ENCODE measurements around the gene BMP2K.

Gene BMP2K

DNA sequence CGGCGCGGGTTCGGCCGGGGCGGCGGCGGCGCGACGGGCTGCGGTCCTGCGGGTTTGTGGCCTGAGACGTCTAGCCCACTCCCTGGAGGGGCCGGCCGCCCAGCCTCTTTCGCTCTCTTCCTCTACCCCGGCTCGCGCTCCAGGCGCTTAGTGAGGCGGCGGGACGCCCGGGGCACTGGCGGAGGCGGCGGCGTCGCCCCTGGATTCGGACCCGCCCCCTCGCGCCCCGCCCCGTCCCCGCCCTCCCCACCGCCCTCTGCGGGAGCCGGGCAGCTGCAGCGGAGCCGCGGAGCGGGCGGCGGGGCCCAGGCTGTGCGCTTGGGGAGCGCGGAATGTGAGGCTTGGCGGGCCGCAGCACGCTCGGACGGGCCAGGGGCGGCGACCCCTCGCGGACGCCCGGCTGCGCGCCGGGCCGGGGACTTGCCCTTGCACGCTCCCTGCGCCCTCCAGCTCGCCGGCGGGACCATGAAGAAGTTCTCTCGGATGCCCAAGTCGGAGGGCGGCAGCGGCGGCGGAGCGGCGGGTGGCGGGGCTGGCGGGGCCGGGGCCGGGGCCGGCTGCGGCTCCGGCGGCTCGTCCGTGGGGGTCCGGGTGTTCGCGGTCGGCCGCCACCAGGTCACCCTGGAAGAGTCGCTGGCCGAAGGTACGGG lies at the start of gene BMP2K:
TSS of gene BMP2K (plus strand) at position 272 of the 650 bp plus-strand sequence. CDS start at position 466, 194 bp downstream.
- DNase-seq (ENCODE audit: low spot score): peak; percentile 60

DNA sequence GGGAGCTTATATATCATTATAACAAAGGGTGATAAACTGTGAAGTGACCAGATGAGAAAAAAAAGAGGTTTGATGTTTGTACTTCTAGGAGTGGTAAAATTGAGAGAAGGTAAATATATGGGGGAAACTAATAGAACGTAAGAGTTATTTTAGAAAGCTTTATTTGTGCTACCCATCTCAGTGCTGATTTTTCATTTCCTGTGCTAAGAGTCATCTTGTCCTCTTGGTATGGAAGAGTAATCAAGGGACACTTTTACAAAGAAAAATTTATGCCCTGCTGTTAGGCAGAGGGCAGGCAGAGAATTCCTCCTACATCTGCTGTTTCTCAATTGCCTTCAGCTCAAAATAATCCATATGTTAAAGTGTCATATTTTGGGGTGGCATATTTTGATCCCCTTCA lies 49.6 kb upstream of the BMP2K start:
- DNase-seq (ENCODE audit: low spot score): no peak

DNA sequence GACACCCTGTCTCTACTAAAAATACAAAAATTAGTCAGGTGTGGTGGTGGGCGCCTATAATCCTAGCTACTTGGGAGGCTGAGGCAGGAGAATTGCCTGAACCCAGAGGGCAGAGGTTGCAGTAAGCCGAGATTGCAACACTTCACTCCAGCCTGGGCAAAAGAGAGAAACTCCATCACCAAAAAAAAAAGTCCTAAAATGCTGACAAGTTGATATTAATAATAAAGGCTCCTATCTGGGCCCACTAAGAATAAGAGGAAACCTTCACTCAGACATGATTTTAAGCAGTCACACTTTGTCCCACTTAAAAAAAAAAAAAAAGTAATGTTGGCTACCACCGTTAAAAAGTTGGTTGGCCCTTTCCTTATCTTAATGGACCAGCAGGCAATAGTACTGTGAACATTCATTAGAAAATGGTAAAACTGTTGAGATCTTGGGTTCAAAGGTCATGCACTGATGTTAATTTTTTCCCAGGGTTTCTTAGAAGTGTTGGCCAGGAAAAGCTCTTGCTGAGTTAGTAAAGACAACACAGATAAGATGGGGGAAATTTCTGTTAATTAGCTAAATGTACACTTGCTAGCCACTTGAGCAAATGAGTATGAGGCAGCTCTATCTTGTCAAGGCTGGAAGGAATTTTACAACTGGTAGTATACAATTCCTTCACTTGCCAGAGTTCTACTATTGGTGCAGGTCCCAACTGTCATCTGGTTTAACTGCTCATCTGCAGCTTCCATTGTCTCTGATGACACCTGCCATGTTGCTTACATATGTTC lies 43.6 kb upstream of the BMP2K start:
- no peak for DNase-seq (ENCODE audit: low spot score)

DNA sequence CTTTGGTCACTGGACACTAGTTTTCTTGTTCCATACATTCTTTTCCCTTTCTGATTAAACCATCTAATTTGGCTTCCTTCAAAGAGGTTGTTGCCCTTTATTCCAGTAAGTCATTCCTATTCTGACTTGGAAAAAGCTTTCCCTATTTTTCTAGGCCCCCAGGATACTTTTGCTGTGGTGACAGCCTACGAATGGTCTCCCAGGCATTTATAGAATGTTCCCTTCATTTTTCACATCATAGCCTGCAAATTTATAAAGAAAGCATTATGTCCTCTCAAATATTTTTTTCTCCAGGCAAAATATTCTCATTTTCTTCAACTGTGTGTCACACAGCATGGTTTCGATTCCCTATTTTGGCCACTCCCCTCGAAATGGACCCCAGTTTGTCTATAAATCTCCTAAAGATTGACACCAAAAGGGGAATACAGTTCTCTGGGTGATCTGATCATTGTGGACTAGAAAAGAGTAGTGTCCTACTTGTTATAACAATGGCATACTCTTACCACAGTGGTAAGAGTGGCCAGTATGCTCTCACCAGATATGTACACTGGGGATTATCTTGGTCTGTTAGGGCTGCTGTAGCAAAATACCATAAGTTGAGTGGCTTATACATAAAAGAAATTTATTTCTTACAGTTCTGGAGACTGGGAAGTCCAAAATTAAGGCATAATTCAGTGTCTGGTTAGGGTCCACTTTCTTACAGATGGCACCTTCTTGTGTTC lies 41.5 kb upstream of the BMP2K start:
- DNase-seq (ENCODE audit: low spot score): no peak

DNA sequence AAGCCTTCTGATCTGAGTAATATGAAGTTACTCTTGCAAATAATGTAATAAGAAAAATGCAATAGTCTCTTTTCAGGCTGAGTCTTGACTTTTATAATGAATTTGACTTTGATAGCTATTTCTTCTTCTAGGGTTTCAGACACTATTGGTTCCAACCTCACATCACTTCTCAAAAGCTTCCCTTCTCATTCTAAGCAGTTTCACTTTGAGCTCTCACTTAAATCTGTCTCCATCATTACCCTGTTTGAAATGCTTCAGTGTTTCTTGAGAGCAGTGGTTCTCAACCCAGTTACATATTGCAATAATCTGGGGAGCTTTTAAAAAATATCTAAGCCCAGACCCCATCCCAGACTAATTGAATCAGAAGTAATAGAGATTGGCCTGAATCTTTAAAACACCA lies 40.5 kb upstream of the BMP2K start:
- no peak for DNase-seq (ENCODE audit: low spot score)

DNA sequence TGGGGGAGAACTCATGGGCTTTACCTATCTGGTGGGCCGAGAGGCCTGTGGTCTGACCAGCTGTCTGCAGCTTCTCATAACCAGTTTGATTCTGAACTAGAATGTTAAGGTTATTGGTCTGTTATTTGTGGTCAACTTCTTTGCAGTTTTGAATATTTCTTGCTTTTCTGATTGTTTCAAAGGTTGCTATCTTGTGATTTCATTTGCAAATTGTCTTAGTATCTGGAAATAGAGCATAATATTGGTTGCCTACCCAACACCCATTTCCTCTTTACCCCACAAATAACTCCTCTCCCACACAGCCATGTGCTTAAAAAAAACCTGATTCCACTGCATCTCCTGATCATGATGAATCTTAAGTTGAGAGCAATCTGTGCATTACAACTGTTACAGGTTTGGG lies 39.1 kb upstream of the BMP2K start:
- no peak for DNase-seq (ENCODE audit: low spot score)

DNA sequence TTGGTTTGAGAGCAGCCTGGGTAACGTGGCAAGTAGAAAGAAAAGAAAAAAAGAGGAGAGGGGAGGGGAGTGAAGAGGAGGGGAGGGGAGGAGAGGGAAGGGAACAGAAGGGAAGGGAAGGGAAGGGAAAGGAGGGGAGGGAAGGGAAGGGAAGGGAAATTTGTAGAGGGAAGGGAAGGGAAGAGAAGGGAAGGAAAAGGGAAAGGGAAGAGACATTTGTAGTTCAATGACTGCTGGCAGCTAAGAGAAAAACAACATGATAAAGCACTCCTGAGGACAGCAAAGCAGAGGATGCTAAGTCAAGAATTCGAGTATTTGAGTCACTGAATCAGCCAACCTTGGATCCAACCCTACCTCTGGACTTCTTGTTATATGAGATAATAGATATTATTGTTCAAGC lies 38.2 kb upstream of the BMP2K start:
- DNase-seq (ENCODE audit: low spot score): no peak

DNA sequence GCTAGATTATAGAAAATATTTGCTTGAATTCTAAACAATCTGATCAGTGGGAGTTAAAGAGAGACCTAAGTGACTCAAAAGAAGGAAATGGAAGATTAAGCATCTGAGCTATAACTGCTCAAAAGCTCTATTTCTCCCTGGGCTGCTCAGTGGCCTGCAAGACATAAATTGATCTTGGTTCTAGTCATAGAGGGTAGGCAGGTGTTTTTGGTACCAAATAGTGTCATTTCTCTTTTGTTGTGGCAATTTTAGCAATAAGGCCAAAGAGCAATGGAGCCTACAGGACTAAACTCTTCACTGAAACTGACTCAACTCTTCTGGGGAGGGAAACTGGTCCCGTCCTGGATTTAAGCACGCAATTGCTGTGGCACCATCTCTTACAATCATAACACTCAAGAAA lies 33.9 kb upstream of the BMP2K start:
- no peak for DNase-seq (ENCODE audit: low spot score)

DNA sequence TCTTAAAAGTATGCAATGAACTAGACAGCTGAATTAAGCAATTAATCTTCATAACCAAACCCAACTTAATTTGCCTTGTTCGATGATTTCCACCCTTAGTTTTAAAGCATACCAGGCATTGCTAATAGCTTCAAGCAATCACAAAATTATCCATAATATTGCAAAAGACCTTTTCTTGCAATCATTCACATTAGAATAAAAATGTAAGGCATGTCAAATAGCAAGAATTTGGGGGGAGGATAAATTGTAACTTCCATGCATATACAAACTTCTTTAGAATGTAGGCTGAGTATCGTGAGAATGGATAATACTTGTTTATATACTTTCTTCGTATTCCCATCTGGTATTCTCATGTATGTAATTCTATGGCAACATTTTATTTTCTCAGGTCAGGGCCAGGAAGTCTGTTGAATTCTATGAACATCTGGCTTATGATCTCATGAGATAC lies 28.7 kb upstream of the BMP2K start:
- no peak for DNase-seq (ENCODE audit: low spot score)

DNA sequence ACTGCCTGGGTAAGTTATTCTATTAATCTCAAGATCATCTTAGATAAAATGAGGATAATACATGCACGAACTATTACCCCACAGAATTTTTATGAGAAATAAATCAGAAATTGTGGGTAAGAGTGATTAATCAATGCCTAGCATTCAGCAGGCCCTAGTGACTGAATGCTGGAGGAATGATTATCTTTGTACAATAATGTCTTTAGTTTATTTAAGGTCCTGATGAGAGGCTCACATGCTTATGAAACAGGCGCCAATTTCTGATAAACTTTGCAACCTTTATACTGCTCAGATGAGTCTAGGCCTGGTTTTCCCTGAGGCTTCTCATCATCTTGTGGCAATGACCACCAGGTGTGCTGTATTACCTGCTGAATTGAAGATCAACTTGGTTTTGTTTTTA lies 27.8 kb upstream of the BMP2K start:
- no peak for DNase-seq (ENCODE audit: low spot score)

DNA sequence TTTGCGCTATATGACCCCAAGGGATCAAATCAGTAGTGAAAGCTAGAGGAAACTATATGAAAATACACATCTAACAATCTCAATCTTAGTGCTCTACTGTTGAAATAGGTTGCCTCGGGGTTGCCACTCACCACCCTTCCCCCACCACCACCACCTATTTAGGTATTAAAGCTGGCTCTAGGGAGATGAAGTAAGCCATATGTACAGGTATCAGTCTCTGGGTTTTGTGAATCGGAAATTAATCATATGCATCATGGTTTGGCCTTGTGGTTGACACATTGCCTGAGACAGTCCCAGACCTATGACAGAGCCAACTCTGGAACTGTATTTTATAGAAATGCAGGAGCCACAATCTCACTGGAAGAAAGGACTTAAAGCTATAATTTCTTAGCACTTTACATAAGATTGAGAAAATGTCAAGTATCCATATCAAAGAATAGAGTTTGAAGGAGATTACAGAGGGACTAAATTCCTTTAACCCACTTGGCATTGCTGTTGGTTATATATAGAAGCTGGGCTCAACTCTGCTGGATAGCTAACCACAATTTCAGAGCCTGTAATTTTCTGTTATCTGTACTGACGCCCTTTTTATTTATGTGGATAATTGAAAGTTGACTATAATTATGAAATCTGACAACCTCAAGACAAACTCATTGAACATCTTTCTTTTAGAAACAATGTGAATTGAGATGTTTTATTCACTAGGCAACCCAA lies 26.7 kb upstream of the BMP2K start:
- no peak for DNase-seq (ENCODE audit: low spot score)

DNA sequence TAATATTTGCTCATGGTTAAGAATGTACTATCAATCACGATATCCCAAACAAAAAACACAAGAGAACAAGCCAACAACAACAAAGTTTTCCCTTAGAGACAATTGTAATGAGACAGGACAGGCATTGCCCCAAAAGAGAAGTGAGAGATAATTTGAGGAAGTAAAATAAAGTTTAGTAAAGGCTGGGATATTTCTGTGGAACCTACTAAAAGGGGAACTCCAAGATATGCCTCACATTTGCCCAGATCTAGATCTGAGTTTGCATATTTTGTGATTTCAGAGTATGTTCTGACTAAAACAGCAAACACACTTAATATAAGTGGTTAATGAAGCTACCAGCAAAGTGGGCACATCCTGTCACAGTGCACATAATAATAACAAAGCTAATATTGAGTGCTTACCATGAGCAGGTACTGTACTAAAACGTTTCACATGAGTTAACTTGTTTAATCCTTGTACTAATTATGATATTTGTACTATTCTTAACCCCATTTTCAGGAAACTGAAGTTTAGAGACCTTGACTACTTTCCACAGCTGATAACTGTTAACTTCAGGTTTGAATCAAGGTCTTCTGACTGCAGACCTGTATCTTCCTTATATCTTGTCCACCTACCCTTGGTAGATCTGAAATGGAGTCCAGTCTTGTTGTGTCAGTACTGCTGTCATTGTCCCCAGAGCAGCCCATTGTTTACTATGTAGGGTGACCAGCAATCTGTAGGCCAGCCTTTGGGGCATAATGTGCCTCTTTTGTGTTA lies 26.0 kb upstream of the BMP2K start:
- no peak for DNase-seq (ENCODE audit: low spot score)

DNA sequence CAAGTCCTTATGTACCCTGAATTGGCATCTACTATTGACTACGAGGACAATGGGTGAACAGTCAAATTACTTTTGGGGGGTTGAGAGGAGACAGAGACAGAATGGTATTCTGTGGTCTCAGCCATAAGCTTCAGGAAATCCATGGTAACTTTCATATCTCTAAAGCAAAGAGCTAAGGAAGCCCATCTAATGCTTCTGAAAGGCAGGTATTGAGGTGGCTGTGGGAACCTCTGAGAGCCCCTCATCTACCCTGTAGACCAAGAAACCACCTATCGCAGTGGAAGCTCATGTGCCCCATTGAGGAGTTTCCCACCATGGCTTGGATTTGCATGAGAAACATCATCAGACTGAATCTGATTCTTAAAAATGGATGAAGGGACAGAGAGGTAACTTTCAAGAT lies 23.1 kb upstream of the BMP2K start:
- DNase-seq (ENCODE audit: low spot score): no peak

DNA sequence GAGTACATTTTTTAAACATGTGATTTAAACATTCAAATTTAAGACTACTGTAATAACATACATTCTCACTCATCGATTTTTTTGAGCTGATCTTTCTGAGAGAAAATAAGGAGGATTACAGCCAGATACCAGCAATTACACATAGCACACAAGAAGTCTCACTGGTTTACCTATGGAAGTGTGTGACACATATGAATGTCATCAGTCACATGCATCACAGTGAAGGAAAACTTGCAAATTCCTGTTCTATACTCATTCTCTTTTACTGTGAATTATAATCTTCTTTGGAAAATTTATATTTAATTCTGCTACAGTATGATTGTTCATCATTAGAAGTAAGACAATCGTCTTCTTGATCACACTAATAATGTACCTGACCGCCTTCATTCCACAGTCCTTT lies 21.3 kb upstream of the BMP2K start:
- DNase-seq (ENCODE audit: low spot score): no peak

DNA sequence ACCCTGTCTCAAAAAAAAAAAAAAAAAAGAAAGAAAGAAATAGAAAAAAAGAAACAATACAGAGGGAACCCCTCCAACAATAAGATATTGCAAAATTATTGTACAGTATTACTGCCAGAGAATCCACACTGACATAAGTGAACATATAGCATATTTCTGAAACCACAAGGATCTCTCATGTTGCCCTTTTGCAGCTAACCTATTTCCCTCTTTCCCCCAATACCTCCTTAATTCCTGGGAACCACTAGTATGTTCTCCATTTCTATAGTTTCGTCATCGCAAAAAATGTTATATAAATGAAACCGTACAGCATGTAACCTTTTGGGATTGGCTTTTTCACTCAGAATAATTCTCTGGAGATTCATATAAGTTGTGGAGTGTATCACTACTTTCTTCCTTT lies 20.0 kb upstream of the BMP2K start:
- no peak for DNase-seq (ENCODE audit: low spot score)

DNA sequence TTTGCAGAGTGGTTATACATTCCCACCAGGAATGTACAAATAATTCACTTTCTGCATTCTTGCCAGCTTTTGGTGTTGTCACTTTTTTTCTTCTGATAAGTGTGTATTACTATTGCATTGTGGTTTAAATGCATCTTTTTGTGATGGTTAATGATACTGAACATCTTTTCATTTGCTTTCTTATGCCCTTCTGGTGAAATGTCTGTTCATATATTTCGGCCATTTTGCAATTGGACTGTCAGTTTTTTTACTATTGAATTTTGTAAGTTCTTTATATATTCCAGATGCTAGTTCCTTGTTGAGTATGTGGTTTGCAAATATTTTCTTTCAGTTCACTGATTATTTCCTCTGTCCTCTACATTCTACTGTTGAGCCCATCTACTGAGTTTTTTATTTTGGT lies 19.4 kb upstream of the BMP2K start:
- no peak for DNase-seq (ENCODE audit: low spot score)

DNA sequence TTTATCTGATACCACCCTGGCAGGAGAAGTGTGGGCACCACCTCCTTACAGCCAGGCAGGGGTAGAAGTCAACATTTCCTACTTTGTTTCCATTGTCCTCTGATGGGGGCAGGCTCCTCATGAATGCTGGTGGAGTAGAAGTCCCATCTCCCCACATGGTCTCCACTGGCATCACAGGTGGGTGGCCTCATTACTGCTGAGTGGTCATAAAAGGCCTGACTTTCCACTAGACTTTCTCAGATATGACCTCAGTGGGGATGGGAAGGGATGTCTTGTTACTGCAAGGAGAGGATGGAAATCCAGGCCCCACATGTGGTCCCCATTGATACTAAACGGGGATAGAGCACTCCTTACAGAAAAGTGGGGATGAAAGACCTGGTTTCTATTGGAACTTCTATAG lies 18.6 kb upstream of the BMP2K start:
- no peak for DNase-seq (ENCODE audit: low spot score)

DNA sequence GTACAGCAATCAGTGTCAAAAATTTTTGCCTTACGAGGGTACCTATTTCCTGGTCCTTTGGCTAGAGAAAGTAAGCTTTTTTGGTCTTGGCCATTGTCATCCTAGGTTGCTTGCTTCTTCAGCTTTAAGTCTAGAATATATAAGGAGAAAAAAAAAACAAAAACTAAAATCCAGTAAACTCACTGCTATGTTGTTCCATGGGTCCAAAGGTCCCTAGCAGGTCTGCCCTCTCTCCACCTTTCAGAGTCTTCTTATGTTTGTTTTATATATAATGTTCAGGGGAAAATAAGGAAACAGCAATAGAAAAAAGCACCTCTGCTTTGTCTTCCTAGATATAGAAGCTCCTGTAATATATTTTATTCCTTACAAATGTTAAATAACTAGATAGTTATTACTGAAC lies 18.1 kb upstream of the BMP2K start:
- DNase-seq (ENCODE audit: low spot score): no peak

DNA sequence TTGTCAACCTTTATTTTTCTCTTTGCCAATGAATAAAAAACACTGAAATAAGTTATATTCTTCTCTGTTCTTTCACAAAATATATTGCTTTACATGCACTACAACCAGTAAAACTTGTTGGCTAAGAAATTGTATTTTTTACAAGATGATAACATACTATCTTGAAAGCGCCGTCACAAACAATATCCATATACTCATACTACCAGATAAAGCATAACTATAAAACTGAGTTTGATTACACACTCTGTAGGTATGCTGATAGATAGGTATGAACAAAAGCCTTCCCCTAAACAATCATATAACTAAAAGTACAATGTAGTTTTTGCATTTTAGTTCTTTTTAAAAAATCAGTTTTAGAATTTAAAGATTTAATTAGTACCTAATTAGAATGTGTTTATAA lies 13.6 kb upstream of the BMP2K start:
- DNase-seq (ENCODE audit: low spot score): no peak

DNA sequence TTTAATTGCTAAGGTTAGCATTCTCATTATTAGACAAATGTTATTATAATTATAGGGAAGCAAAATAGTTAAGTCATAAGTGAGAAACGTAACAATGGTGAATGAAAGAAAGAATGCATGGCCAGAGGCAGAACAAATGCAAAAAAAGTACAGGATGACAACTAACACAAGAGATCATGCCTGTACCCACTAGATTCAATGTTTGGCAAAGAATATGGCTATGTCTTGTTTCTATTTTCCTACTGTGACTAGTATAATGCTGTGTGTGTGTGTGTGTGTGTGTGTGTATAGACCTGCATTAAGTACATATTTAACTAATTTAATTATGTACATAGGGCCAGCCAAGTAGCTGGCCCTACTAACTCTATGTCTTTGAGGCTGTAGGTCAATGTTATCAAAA lies 12.9 kb upstream of the BMP2K start:
- DNase-seq (ENCODE audit: low spot score): no peak

DNA sequence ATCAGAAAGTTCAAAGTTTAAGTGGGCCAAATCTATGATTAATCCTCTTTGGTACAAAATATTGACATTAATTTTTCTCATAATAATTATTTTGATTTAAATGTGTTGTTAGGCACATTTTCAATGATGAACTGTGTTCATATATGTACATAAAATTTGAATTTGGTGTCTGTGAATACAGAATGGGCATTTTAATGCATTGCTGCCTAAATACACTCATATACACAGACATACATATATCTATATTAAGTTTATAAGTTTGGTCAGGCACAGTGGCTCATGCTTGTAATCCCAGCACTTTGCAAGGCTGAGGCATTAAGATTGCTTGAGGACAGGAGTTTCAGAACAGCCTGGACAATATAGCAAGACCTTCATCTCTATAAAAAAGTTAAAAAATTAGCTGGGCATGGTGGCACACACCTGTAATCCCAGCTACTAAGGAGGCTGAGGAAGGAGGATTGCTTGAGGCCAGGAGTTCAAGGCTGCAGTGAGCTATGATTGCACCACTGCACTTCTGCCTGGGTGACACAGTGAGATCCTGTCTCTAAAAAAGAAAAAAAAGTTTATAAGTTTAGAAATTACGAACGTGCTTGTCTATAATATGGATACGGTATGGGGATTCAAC lies 12.3 kb upstream of the BMP2K start:
- DNase-seq (ENCODE audit: low spot score): no peak

All from cerebellar cortex (tissue), 1 donor.